ENCODE data around the gene KLRK1.

KLRK1 gene

GRCh38 chr12:10366875-10367274, 23.0 kb downstream of the KLRK1 start:
- H3K4me1 ChIP-seq (ENCODE audit: control insufficient read depth, insufficient read depth, low read length) = peaks cover 37% of the 10 kb centered on the region
- no peak overlapping the region for H3K9ac ChIP-seq (ENCODE audit: low read depth, low read length)
- H3K9me3 ChIP-seq (ENCODE audit: control insufficient read depth, insufficient read depth, low read length) = no peaks in the 10 kb centered on the region
- no peak overlapping the region for H3K4me3 ChIP-seq (ENCODE audit: low read depth, low read length)
- no peaks in the 10 kb centered on the region for H3K27me3 ChIP-seq (ENCODE audit: control insufficient read depth, insufficient read depth, low read length)
- H3K36me3 ChIP-seq (ENCODE audit: control insufficient read depth, insufficient read depth, low read length) = no peaks in the 10 kb centered on the region

- Histone ChIP-seq H3K4me3 (ENCODE audit: low read depth, low read length) (peak overlapping the region; percentile 47), H3K9ac (ENCODE audit: low read depth, low read length) (no peak overlapping the region)
These were observed 24.0 kb downstream of the KLRK1 start for GRCh38 chr12:10365696-10366405.

DNA sequence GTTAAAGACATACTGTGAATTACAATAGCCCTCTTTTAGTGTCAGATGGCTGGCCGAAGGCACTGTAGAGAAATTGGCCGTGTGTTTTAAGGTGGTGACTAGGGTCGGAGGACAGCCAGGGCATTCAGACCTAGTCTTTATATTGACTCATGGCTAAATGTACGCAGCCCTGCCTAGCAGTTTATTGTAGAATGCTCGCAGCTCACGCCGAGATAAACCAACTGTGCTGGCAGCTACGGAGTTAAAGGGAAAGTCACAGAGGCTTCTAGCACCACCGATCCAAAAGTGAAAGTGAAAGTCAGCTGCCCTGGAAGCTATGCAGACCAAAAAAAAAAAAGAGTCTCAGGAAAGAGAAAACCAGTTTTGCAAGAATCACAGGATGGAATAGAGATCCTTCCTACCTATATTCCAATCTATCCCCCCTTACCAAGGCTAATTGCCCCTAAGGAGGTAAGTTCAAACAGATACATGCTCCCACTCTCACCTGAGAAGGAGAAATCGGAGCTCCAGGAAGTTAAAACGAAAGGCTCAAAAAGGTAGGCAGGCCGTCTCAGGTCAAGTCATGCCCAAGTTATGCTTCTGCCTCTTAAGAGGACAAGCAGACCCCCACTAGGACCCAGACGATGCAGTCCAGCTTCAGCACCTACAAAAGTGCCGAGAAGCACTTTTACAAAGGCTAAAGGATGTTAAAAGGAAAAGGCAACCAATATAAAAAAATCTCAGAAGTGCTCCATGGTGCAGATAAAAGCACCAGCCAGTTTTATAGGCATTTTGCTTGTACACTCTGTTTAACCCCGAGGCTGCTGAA, 24.8 kb downstream of the KLRK1 start:
- Histone ChIP-seq H3K9me3 (ENCODE audit: control insufficient read depth, insufficient read depth, low read length) (no peaks in the 10 kb centered on the region), H3K9ac (ENCODE audit: low read depth, low read length) (peak overlapping the region; percentile 38), H3K4me3 (ENCODE audit: low read depth, low read length) (peak overlapping the region; percentile 47), H3K36me3 (ENCODE audit: control insufficient read depth, insufficient read depth, low read length) (no peaks in the 10 kb centered on the region), H3K27me3 (ENCODE audit: control insufficient read depth, insufficient read depth, low read length) (no peaks in the 10 kb centered on the region), H3K4me1 (ENCODE audit: control insufficient read depth, insufficient read depth, low read length) (peaks cover 42% of the 10 kb centered on the region)

More at GRCh38 chr12:10365696-10366405, 24.0 kb downstream of the KLRK1 start:
- H3K27me3 ChIP-seq (ENCODE audit: control insufficient read depth, insufficient read depth, low read length) = no peaks in the 10 kb centered on the region
- no peaks in the 10 kb centered on the region for H3K36me3 ChIP-seq (ENCODE audit: control insufficient read depth, insufficient read depth, low read length)
- H3K9me3 ChIP-seq (ENCODE audit: control insufficient read depth, insufficient read depth, low read length) = no peaks in the 10 kb centered on the region
- peaks cover 38% of the 10 kb centered on the region for H3K4me1 ChIP-seq (ENCODE audit: control insufficient read depth, insufficient read depth, low read length)

- H3K4me1 ChIP-seq (ENCODE audit: control insufficient read depth, insufficient read depth, low read length) = peaks cover 43% of the 10 kb centered on the region
- no peaks in the 10 kb centered on the region for H3K36me3 ChIP-seq (ENCODE audit: control insufficient read depth, insufficient read depth, low read length)
- peak overlapping the region; percentile 9 for H3K9ac ChIP-seq (ENCODE audit: low read depth, low read length)
- H3K27me3 ChIP-seq (ENCODE audit: control insufficient read depth, insufficient read depth, low read length) = no peaks in the 10 kb centered on the region
- peak overlapping the region; percentile 47 for H3K4me3 ChIP-seq (ENCODE audit: low read depth, low read length)
- H3K9me3 ChIP-seq (ENCODE audit: control insufficient read depth, insufficient read depth, low read length) = no peaks in the 10 kb centered on the region
These were observed 25.7 kb downstream of the KLRK1 start for GRCh38 chr12:10363914-10364814.

- H3K4me1 ChIP-seq (ENCODE audit: control insufficient read depth, insufficient read depth, low read length) = peaks cover 43% of the 10 kb centered on the region
- no peaks in the 10 kb centered on the region for H3K27me3 ChIP-seq (ENCODE audit: control insufficient read depth, insufficient read depth, low read length)
- H3K9ac ChIP-seq (ENCODE audit: low read depth, low read length) = peak overlapping the region; percentile 5
- peak overlapping the region; percentile 47 for H3K4me3 ChIP-seq (ENCODE audit: low read depth, low read length)
- no peaks in the 10 kb centered on the region for H3K36me3 ChIP-seq (ENCODE audit: control insufficient read depth, insufficient read depth, low read length)
- no peaks in the 10 kb centered on the region for H3K9me3 ChIP-seq (ENCODE audit: control insufficient read depth, insufficient read depth, low read length)
These were observed 26.3 kb downstream of the KLRK1 start for GRCh38 chr12:10363658-10363913.

- Histone ChIP-seq H3K4me3 (ENCODE audit: low read depth, low read length) (no peak overlapping the region), H3K4me1 (ENCODE audit: control insufficient read depth, insufficient read depth, low read length) (peaks cover 43% of the 10 kb centered on the region)
These were observed 26.8 kb downstream of the KLRK1 start for GRCh38 chr12:10362828-10363657.

GRCh38 chr12:10362325-10362724, 27.5 kb downstream of the KLRK1 start:
- Histone ChIP-seq H3K9me3 (ENCODE audit: control insufficient read depth, insufficient read depth, low read length) (no peaks in the 10 kb centered on the region), H3K9ac (ENCODE audit: low read depth, low read length) (no peak overlapping the region), H3K36me3 (ENCODE audit: control insufficient read depth, insufficient read depth, low read length) (no peaks in the 10 kb centered on the region), H3K4me3 (ENCODE audit: low read depth, low read length) (no peak overlapping the region), H3K4me1 (ENCODE audit: control insufficient read depth, insufficient read depth, low read length) (peaks cover 43% of the 10 kb centered on the region), H3K27me3 (ENCODE audit: control insufficient read depth, insufficient read depth, low read length) (no peaks in the 10 kb centered on the region)

More at GRCh38 chr12:10362828-10363657, 26.8 kb downstream of the KLRK1 start:
- no peaks in the 10 kb centered on the region for H3K36me3 ChIP-seq (ENCODE audit: control insufficient read depth, insufficient read depth, low read length)
- no peaks in the 10 kb centered on the region for H3K27me3 ChIP-seq (ENCODE audit: control insufficient read depth, insufficient read depth, low read length)
- peak overlapping the region; percentile 5 for H3K9ac ChIP-seq (ENCODE audit: low read depth, low read length)
- no peaks in the 10 kb centered on the region for H3K9me3 ChIP-seq (ENCODE audit: control insufficient read depth, insufficient read depth, low read length)

GRCh38 chr12:10361622-10362021, 28.2 kb downstream of the KLRK1 start:
- H3K4me3 ChIP-seq (ENCODE audit: low read depth, low read length) = peak overlapping the region; percentile 5
- peaks cover 43% of the 10 kb centered on the region for H3K4me1 ChIP-seq (ENCODE audit: control insufficient read depth, insufficient read depth, low read length)
- H3K36me3 ChIP-seq (ENCODE audit: control insufficient read depth, insufficient read depth, low read length) = no peaks in the 10 kb centered on the region
- no peak overlapping the region for H3K9ac ChIP-seq (ENCODE audit: low read depth, low read length)
- no peaks in the 10 kb centered on the region for H3K27me3 ChIP-seq (ENCODE audit: control insufficient read depth, insufficient read depth, low read length)
- no peaks in the 10 kb centered on the region for H3K9me3 ChIP-seq (ENCODE audit: control insufficient read depth, insufficient read depth, low read length)

- Histone ChIP-seq H3K4me3 (ENCODE audit: low read depth, low read length) (peak overlapping the region; percentile 5), H3K9me3 (ENCODE audit: control insufficient read depth, insufficient read depth, low read length) (no peaks in the 10 kb centered on the region), H3K36me3 (ENCODE audit: control insufficient read depth, insufficient read depth, low read length) (no peaks in the 10 kb centered on the region), H3K9ac (ENCODE audit: low read depth, low read length) (no peak overlapping the region), H3K27me3 (ENCODE audit: control insufficient read depth, insufficient read depth, low read length) (no peaks in the 10 kb centered on the region), H3K4me1 (ENCODE audit: control insufficient read depth, insufficient read depth, low read length) (peaks cover 39% of the 10 kb centered on the region)
These were observed 28.8 kb downstream of the KLRK1 start for GRCh38 chr12:10361084-10361483.

GRCh38 chr12:10358969-10359368, 30.9 kb downstream of the KLRK1 start:
- Histone ChIP-seq H3K27me3 (ENCODE audit: control insufficient read depth, insufficient read depth, low read length) (no peaks in the 10 kb centered on the region), H3K9me3 (ENCODE audit: control insufficient read depth, insufficient read depth, low read length) (no peaks in the 10 kb centered on the region), H3K4me1 (ENCODE audit: control insufficient read depth, insufficient read depth, low read length) (peaks cover 31% of the 10 kb centered on the region), H3K4me3 (ENCODE audit: low read depth, low read length) (no peak overlapping the region), H3K36me3 (ENCODE audit: control insufficient read depth, insufficient read depth, low read length) (no peaks in the 10 kb centered on the region), H3K9ac (ENCODE audit: low read depth, low read length) (no peak overlapping the region)

- Histone ChIP-seq H3K4me3 (ENCODE audit: low read depth, low read length) (no peak overlapping the region), H3K36me3 (ENCODE audit: control insufficient read depth, insufficient read depth, low read length) (no peaks in the 10 kb centered on the region), H3K27me3 (ENCODE audit: control insufficient read depth, insufficient read depth, low read length) (no peaks in the 10 kb centered on the region), H3K4me1 (ENCODE audit: control insufficient read depth, insufficient read depth, low read length) (peaks cover 25% of the 10 kb centered on the region), H3K9ac (ENCODE audit: low read depth, low read length) (no peak overlapping the region), H3K9me3 (ENCODE audit: control insufficient read depth, insufficient read depth, low read length) (no peaks in the 10 kb centered on the region)
These were observed 31.7 kb downstream of the KLRK1 start for GRCh38 chr12:10358131-10358530.

All from iPS-15b (cell line).